ENCODE results near the gene SERPINA4. TPM values are rescaled to one million over a fixed set of nuclear protein-coding genes. Genes with fewer than 3 reads are reported as not detected.
"Not testable (repeated sequence)": the region's sequence is repeated elsewhere in the genome, so short reads cannot be mapped to it uniquely, and the experiment has no call there.

SERPINA4 gene
- total and polyA plus RNA-seq, 2 donors (not counting 3 experiments of a cell fraction or from before 2014, with no cell fraction given) = not detected

- POLR2A ChIA-PET = no interaction called here
- Histone ChIP-seq H3K9me3 (replicated peaks; ENCODE audit: control insufficient read depth, insufficient read depth, low read length) (no peaks in the 10 kb centered on the region), H3K9me1 (replicated peaks; ENCODE audit: control insufficient read depth, extremely low read depth, insufficient read depth, low read length) (no peaks in the 10 kb centered on the region), H3K4me3 (replicated peaks in 1 of 3; ENCODE audit: insufficient read depth in 1 of 3, low read depth in 1 of 3, low read length in 3 of 3) (no peak overlapping the region), H3K4me2 (ENCODE audit: insufficient read depth, low read length) (no peak overlapping the region), H3K9ac (replicated peaks; ENCODE audit: extremely low read depth, insufficient read depth, low read length) (no peak overlapping the region), H3K27ac (ENCODE audit: insufficient read depth, low read depth, low read length) (no peak overlapping the region), H3K27me3 (ENCODE audit: control insufficient read depth in 2 of 2, insufficient read depth in 2 of 2, low read length in 2 of 2) (no peaks in the 10 kb centered on the region), H3K79me2 (ENCODE audit: control insufficient read depth, insufficient read depth, low read length) (no peaks in the 10 kb centered on the region), H4K20me1 (replicated peaks; ENCODE audit: control insufficient read depth, extremely low read depth, insufficient read depth, low read length) (no peaks in the 10 kb centered on the region), H3K4me1 (ENCODE audit: control insufficient read depth, extremely low read depth, insufficient read depth, low read length) (peaks cover 17% of the 10 kb centered on the region), H3K36me3 (ENCODE audit: control insufficient read depth in 2 of 2, extremely low read depth in 1 of 2, insufficient read depth in 2 of 2, low read length in 2 of 2) (no peaks in the 10 kb centered on the region), H2AFZ (ENCODE audit: low read depth, low read length) (no peak overlapping the region)
- dilution Hi-C loops (cut with MboI; ENCODE audit: extremely low pct_ligation_motif_present, low sequenced_read_pairs) (no loop called here), intact Hi-C loops (cut with micrococcal nuclease) (no loop called here)
- CTCF ChIA-PET = no interaction called here
- FAIRE-seq (no peak), DNase-seq (ENCODE audit: low read depth, low spot score) (no peak)
- TF ChIP-seq EZH2 (IDR thresholded peaks at IDR 0.05; ENCODE audit: borderline replicate concordance, low read depth, low read length, severe bottlenecking) (no peak), POLR2A (IDR thresholded peaks at IDR 0.05; ENCODE audit: low read depth, low read length) (no peak), MAX (IDR thresholded peaks at IDR 0.05; ENCODE audit: insufficient read depth, insufficient read length) (no peak), POLR2AphosphoS5 (IDR thresholded peaks at IDR 0.05; ENCODE audit: insufficient read depth, low read depth, low read length) (no peak), GATA2 (IDR thresholded peaks at IDR 0.05; ENCODE audit: insufficient read depth, insufficient read length, low read depth, low read length) (no peak), JUN (IDR thresholded peaks at IDR 0.05; ENCODE audit: borderline replicate concordance, insufficient read depth, insufficient read length, low read depth) (no peak), MYC (IDR thresholded peaks at IDR 0.05; ENCODE audit: low read depth, low read length) (no peak), FOS (IDR thresholded peaks at IDR 0.05; ENCODE audit: borderline replicate concordance, insufficient read depth, low read length) (no peak)
- BruUV-seq (replicated peaks) = no TSS peak
These were observed 44.1 kb downstream of the SERPINA4 start for GRCh38 chr14:94605361-94605760.

- H3K79me2 ChIP-seq (ENCODE audit: control insufficient read depth, insufficient read depth, low read length); H2AFZ ChIP-seq (ENCODE audit: low read depth, low read length); H3K4me1 ChIP-seq (ENCODE audit: control insufficient read depth, extremely low read depth, insufficient read depth, low read length); H3K36me3 ChIP-seq (ENCODE audit: control insufficient read depth in 2 of 2, extremely low read depth in 1 of 2, insufficient read depth in 2 of 2, low read length in 2 of 2); H3K9ac ChIP-seq (replicated peaks; ENCODE audit: extremely low read depth, insufficient read depth, low read length); H3K27me3 ChIP-seq (ENCODE audit: control insufficient read depth in 2 of 2, insufficient read depth in 2 of 2, low read length in 2 of 2); dilution Hi-C loops (cut with MboI; ENCODE audit: extremely low pct_ligation_motif_present, low sequenced_read_pairs); H3K9me1 ChIP-seq (replicated peaks; ENCODE audit: control insufficient read depth, extremely low read depth, insufficient read depth, low read length); BruUV-seq (replicated peaks); CTCF ChIA-PET; H3K9me3 ChIP-seq (replicated peaks; ENCODE audit: control insufficient read depth, insufficient read depth, low read length); H3K4me3 ChIP-seq (replicated peaks in 1 of 3; ENCODE audit: insufficient read depth in 1 of 3, low read depth in 1 of 3, low read length in 3 of 3); intact Hi-C loops (cut with micrococcal nuclease); FAIRE-seq; H3K4me2 ChIP-seq (ENCODE audit: insufficient read depth, low read length); H4K20me1 ChIP-seq (replicated peaks; ENCODE audit: control insufficient read depth, extremely low read depth, insufficient read depth, low read length); H3K27ac ChIP-seq (ENCODE audit: insufficient read depth, low read depth, low read length); DNase-seq (ENCODE audit: low read depth, low spot score); POLR2A ChIA-PET: not testable (repeated sequence)
These were observed 47.7 kb downstream of the SERPINA4 start for GRCh38 chr14:94608966-94609365.

Measured in endothelial cell of umbilical vein (primary cell).